ENCODE results near the gene MYO5B.
"Not testable (repeated sequence)": the region's sequence is repeated elsewhere in the genome, so short reads cannot be mapped to it uniquely, and the experiment has no call there.

MYO5B gene

GRCh38 chr18:50194631-50195532, at the start of gene MYO5B:
Gene MYO5B (minus strand): TSS chr18:50195147. CDS start chr18:50194793, 354 bp downstream.
- DNase-seq: peak; percentile 62

GRCh38 chr18:50241768-50242167, 46.8 kb upstream of the MYO5B start:
- not testable (repeated sequence) for DNase-seq

GRCh38 chr18:50240080-50240563, 45.2 kb upstream of the MYO5B start:
- DNase-seq: peak; percentile 19

- DNase-seq: no peak
Measured at GRCh38 chr18:50232419-50232818, 37.5 kb upstream of the MYO5B start.

GRCh38 chr18:50231621-50232020, 36.7 kb upstream of the MYO5B start:
- DNase-seq: no peak

GRCh38 chr18:50220249-50220648, 25.3 kb upstream of the MYO5B start:
- DNase-seq: not testable (repeated sequence)

- peak; percentile 33 for DNase-seq
Measured at GRCh38 chr18:50218432-50219197, 23.7 kb upstream of the MYO5B start.

GRCh38 chr18:50209311-50209710, 14.4 kb upstream of the MYO5B start:
- no peak for DNase-seq

GRCh38 chr18:50207722-50208121, 12.8 kb upstream of the MYO5B start:
- DNase-seq: no peak

- DNase-seq: peak; percentile 27
Measured at GRCh38 chr18:50203801-50204604, 9.1 kb upstream of the MYO5B start.

GRCh38 chr18:50201476-50202018, 6.6 kb upstream of the MYO5B start:
- DNase-seq: no peak

- DNase-seq: no peak
Measured at GRCh38 chr18:50199921-50200320, 5.0 kb upstream of the MYO5B start.

- DNase-seq: no peak
Measured at GRCh38 chr18:50199346-50199855, 4.5 kb upstream of the MYO5B start.

GRCh38 chr18:50196261-50196660, 1.3 kb upstream of the MYO5B start:
- DNase-seq: no peak

- DNase-seq: no peak
Measured at GRCh38 chr18:50195689-50196088, 742 bp upstream of the MYO5B start.

- DNase-seq: no peak
Measured at GRCh38 chr18:50193796-50194630, 934 bp downstream of the MYO5B start.

GRCh38 chr18:50192995-50193795, 1.8 kb downstream of the MYO5B start:
- no peak for DNase-seq

GRCh38 chr18:50190926-50191325, 4.0 kb downstream of the MYO5B start:
- no peak for DNase-seq

- DNase-seq: no peak
Measured at GRCh38 chr18:50190236-50190635, 4.7 kb downstream of the MYO5B start.

GRCh38 chr18:50189160-50189559, 5.8 kb downstream of the MYO5B start:
- no peak for DNase-seq

All from CD4-positive, alpha-beta T cell treated with Interleukin-17A for 4 hours (primary cell).